ENCODE measurements around the gene PTPRQ.

DNA sequence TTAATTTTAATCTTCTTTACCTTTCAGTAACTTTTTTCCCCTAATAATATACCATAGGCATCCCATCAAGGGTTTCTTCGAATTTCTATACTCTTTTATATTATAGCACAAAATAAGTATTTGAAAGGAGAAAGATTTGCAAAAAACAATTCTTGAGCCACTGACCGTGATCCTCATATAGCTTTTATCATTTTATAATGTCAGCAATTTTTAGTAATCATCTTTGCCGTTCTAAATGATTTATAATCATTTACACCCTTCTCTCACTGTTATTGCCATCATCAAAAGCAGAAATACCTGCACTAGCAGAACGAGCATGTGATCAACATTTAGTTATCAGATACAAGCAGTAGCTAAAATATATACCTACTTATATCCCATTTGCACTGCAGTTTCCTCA, 16.9 kb downstream of the PTPRQ start:
- TF ChIP-seq, protein P1, sequence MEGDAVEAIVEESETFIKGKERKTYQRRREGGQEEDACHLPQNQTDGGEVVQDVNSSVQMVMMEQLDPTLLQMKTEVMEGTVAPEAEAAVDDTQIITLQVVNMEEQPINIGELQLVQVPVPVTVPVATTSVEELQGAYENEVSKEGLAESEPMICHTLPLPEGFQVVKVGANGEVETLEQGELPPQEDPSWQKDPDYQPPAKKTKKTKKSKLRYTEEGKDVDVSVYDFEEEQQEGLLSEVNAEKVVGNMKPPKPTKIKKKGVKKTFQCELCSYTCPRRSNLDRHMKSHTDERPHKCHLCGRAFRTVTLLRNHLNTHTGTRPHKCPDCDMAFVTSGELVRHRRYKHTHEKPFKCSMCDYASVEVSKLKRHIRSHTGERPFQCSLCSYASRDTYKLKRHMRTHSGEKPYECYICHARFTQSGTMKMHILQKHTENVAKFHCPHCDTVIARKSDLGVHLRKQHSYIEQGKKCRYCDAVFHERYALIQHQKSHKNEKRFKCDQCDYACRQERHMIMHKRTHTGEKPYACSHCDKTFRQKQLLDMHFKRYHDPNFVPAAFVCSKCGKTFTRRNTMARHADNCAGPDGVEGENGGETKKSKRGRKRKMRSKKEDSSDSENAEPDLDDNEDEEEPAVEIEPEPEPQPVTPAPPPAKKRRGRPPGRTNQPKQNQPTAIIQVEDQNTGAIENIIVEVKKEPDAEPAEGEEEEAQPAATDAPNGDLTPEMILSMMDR (IDR thresholded peaks at IDR 0.05) = no peak
- TF ChIP-seq POLR2A (IDR thresholded peaks at IDR 0.05) (no peak), POLR2AphosphoS5 (IDR thresholded peaks at IDR 0.05) (no peak)

All from prostate gland (tissue), 2 donors.